Measurements from ENCODE around the gene EXD3. TPM values are rescaled to one million over a fixed set of nuclear protein-coding genes. Genes with fewer than 3 reads are reported as not detected.

Gene EXD3
- total RNA-seq, 4 donors from 2014 or later, result 11.8 to 49.0 (median 31.5) TPM

DNA sequence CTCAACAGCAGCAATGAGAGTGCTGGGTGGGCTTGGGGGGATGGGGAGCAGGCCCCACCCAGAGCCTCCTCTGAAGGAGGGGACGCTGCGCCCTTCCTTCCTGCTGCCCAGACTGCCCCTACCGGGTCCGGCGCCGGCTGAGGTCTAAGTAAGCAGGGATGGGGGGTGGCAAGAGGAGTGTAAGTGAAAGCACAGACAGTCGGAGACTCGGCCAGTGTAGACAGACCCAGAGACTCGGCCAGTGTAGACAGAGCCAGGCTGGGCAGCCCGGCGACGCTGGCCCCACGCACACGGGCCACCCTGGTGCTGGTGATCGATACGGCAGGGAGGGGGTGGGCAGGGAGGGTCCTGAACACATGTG is 25.6 kb upstream of the EXD3 start:
- intact Hi-C loops (cut with DNase I; ENCODE audit: low total_unique reads), result no loop called here

DNA sequence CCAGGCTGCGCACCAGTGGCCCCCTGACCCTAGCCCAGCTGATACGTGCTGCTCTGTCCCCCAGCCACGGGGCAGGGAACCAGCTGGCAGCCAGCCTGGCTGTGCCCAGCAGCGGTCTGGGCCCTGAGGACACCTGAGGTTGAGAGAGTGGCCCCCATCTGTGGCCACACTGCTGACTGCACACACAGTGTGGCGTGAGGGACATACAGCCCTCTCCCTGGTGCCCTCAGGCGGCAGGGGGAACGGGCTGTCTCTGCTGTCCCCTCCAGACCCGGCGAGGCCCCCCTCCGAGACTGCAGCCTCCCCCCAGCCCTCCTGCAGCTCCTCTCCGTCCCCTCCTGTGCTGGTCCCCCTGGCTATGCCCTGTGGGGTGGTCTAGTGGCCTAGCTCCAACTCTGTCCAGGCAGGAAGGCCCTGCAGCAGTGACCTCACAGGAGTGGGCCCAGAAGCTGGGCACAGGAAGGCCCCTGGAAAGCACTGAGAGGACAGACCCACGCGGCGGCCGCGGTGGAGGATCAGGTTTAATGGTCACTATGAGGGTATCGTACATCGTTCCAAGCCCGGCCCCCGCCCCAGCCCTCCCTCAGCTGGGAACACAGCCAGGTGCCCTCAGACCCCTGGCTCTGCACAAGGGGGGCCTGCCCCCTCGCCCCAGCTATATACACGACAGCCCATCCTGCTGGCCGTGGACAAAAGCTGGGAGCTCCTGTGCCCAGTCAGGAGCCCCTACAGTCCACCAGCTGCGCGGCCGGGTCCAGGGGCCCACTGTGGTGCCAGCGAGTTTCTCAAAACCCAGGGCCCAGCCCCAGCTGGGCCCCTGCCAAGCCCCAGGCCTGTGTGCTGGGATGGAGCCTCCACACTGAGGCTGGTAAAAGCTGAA is 25.0 kb upstream of the EXD3 start:
- TF ChIP-seq, protein P1, sequence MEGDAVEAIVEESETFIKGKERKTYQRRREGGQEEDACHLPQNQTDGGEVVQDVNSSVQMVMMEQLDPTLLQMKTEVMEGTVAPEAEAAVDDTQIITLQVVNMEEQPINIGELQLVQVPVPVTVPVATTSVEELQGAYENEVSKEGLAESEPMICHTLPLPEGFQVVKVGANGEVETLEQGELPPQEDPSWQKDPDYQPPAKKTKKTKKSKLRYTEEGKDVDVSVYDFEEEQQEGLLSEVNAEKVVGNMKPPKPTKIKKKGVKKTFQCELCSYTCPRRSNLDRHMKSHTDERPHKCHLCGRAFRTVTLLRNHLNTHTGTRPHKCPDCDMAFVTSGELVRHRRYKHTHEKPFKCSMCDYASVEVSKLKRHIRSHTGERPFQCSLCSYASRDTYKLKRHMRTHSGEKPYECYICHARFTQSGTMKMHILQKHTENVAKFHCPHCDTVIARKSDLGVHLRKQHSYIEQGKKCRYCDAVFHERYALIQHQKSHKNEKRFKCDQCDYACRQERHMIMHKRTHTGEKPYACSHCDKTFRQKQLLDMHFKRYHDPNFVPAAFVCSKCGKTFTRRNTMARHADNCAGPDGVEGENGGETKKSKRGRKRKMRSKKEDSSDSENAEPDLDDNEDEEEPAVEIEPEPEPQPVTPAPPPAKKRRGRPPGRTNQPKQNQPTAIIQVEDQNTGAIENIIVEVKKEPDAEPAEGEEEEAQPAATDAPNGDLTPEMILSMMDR (IDR thresholded peaks at IDR 0.05), result no peak
- no peak for TF ChIP-seq POLR2A (IDR thresholded peaks at IDR 0.05)
- intact Hi-C loops (cut with DNase I; ENCODE audit: low total_unique reads), result no loop called here
- no peak overlapping the region for H3K4me3 ChIP-seq
- no peaks in the 10 kb centered on the region for H3K9me3 ChIP-seq
- peak in 1 of 2 donors; percentile 18 for DNase-seq
- H3K27ac ChIP-seq, result no peak overlapping the region
- H3K36me3 ChIP-seq, result no peaks in the 10 kb centered on the region
- H3K27me3 ChIP-seq, result peaks cover 0 to 1% of the 10 kb centered on the region in 2 donors
- H3K4me1 ChIP-seq, result no peaks in the 10 kb centered on the region

More for the DNA sequence above, 25.6 kb upstream of the EXD3 start:
- Histone ChIP-seq H3K36me3 (no peaks in the 10 kb centered on the region), H3K9me3 (no peaks in the 10 kb centered on the region), H3K4me3 (no peak overlapping the region), H3K27me3 (no peaks in the 10 kb centered on the region), H3K27ac (no peak overlapping the region), H3K4me1 (no peaks in the 10 kb centered on the region)
- TF ChIP-seq, protein P1 (IDR thresholded peaks at IDR 0.05), result no peak
- TF ChIP-seq POLR2A (IDR thresholded peaks at IDR 0.05), result no peak
- DNase-seq, result no peak

DNA sequence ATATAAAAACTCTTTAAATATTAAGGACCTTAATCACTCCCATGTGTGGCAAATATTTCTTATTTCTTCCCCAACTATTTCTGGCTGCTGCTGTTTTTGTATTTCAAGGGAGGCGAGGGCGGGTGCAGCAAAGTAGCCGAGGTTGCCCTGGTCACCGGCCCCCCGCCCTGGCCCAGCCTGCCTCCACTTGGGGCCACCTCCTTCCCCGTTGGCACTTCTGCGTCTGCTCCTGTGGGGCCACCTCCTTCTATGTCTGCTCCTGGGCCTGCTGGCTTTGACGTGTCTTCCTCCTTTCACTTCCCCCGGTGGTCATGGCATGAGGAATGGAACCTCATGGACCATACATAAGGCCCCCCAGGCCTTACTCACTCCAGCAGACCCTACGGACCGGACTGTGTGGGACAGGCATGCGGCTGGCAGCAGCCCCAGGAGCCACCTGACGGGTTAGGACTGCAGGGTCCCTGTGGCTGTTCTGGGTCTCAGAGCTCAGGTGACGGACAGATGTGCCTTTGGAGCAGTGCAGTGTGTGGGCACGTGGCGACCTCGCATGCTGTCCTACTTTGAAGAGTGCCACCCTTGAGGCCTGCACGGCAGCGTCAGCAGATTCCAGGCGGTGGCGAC is 24.0 kb upstream of the EXD3 start:
- H3K27ac ChIP-seq, result no peak overlapping the region
- no peaks in the 10 kb centered on the region for H3K36me3 ChIP-seq
- H3K4me1 ChIP-seq, result no peaks in the 10 kb centered on the region
- peaks cover 0 to 5% of the 10 kb centered on the region in 2 donors for H3K27me3 ChIP-seq
- intact Hi-C loops (cut with DNase I; ENCODE audit: low total_unique reads), result no loop called here
- TF ChIP-seq, protein P1 (IDR thresholded peaks at IDR 0.05), result no peak
- no peak for TF ChIP-seq POLR2A (IDR thresholded peaks at IDR 0.05)
- H3K4me3 ChIP-seq, result no peak overlapping the region
- DNase-seq, result no peak
- no peaks in the 10 kb centered on the region for H3K9me3 ChIP-seq

DNA sequence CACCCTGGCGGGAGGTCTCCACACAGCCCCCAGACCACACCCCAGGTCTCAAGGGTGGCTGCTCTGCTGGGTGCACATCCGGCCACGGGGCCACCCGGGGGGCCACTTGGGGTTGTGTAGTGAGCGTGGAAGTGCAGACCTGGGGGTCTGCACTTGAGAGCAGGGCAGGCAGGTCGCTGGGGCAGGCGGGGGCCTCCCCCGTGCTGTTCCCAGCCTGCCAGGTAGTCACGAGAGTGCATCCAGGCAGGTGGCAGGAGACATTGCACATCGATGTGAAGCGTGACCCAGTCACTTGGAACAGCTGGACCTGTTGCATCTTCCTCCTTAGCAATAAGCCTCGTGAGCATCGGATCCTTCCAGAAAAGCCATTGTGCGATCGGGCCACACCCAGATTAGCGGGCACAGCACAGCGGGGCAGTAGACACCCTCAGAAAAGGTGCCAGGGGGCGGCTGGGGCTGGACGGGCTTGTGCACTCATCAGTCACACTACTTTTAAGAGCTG is 23.0 kb upstream of the EXD3 start:
- no peak for TF ChIP-seq POLR2A (IDR thresholded peaks at IDR 0.05)
- TF ChIP-seq, protein P1 (IDR thresholded peaks at IDR 0.05), result no peak
- no peaks in the 10 kb centered on the region for H3K4me1 ChIP-seq
- no peak for DNase-seq
- H3K27me3 ChIP-seq, result peaks cover 0 to 5% of the 10 kb centered on the region in 2 donors
- no peak overlapping the region for H3K27ac ChIP-seq
- H3K4me3 ChIP-seq, result no peak overlapping the region
- intact Hi-C loops (cut with DNase I; ENCODE audit: low total_unique reads), result no loop called here
- no peaks in the 10 kb centered on the region for H3K36me3 ChIP-seq
- no peaks in the 10 kb centered on the region for H3K9me3 ChIP-seq

DNA sequence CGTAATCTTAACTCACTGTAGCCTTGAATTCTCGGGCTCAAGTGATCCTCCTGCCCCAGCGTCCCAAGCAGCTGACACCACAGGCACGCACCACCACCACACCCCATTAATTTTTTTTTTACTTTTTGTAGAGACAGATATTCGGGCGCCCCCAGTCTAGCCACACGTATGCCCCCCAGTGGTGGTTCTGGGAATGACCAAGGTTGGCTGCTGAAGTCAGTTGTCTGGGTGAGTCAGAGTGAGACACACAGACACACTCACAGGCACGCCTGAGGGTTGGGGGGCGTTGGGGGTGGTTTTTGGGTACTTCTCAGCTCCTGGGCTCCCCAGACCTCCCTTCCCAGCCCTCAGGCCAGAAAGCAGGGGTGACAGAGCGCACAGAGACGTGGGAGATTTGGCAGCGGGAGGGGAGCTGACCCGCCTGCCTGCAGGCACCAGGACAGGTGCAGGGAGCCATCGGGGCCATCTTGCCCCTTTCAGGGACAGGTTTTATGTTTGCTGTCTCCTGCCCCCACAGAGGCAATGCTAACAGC is 22.4 kb upstream of the EXD3 start:
- Histone ChIP-seq H3K27ac (no peak overlapping the region), H3K4me1 (no peaks in the 10 kb centered on the region), H3K27me3 (peaks cover 0 to 5% of the 10 kb centered on the region in 2 donors), H3K9me3 (no peaks in the 10 kb centered on the region), H3K36me3 (no peaks in the 10 kb centered on the region), H3K4me3 (no peak overlapping the region)
- intact Hi-C loops (cut with DNase I; ENCODE audit: low total_unique reads), result no loop called here
- no peak for TF ChIP-seq POLR2A (IDR thresholded peaks at IDR 0.05)
- TF ChIP-seq, protein P1 (IDR thresholded peaks at IDR 0.05), result peak; percentile 56 to 78 (median 73)
- peak; percentile 69 to 74 for DNase-seq
